Activated CD4-positive, alpha-beta T cell treated with anti-CD3 and anti-CD28 coated beads, Interleukin-2, amount 50 U/mL, for 24 hours (primary cell): Measurements from ENCODE around the gene SPRR2D.
"Not testable (repeated sequence)": the region's sequence is repeated elsewhere in the genome, so short reads cannot be mapped to it uniquely, and the experiment has no call there.

Source experiments
- DNase-seq, 2 donors: peaks; one replicate each; pipeline ENCODE4 v3.0.0-alpha.2; 2020; ENCODE audit warnings: low read depth in 1 of 2, low spot score in 1 of 2

Gene SPRR2D

DNA sequence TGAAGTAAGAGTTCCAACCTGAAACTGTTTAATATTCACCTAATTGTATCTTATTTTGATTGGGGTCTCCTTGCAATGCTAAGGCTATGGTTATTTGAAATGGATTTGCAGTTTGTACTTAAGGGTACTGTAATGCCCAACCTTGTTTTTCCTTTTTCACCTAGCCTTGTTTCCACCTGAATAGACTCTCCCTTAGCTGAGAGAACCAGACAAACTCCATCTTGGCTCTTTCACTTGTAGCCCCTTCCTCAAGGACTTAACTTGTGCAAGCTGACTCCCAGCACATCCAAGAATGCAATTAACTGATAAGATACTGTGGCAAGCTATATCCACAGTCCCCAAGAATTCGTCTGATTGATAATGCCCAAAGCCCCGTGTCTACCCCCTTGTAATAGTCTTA, 19.1 kb downstream of the SPRR2D start:
- not testable (repeated sequence) for DNase-seq

DNA sequence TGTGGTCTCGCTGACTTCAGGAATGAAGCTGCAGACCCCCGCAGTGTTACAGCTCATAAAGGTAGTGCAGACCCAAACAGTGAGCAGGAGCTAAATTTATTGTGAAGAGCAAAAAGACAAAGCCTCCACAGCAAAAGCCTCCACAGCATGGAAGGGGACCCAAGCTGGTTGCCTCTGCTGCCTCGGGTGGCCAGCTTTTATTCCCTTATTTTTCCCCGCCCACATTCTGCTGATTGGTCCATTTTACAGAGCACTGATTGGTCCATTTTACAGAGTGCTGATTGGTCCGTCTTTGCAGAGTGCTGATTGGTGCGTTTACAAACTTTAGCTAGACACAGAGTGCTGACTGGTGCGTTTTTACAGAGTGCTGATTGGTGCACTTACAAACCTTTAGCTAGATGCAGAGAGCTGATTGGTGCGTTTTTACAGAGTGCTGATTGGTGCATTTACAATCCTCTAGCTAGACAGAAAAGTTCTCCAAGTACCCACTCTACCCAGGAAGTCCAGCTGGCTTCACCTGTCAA, 29.6 kb downstream of the SPRR2D start:
- not testable (repeated sequence) for DNase-seq

- DNase-seq: no peak
Measured at GRCh38 chr1:153001382-153001781, 39.5 kb downstream of the SPRR2D start, which contains the start of gene SPRR3. TSS of gene SPRR3 (plus strand) at chr1:153001749. CDS start at chr1:153003021, 1,272 bp downstream.

- DNase-seq: no peak
Measured at GRCh38 chr1:153000294-153000693, 40.6 kb downstream of the SPRR2D start.

DNA sequence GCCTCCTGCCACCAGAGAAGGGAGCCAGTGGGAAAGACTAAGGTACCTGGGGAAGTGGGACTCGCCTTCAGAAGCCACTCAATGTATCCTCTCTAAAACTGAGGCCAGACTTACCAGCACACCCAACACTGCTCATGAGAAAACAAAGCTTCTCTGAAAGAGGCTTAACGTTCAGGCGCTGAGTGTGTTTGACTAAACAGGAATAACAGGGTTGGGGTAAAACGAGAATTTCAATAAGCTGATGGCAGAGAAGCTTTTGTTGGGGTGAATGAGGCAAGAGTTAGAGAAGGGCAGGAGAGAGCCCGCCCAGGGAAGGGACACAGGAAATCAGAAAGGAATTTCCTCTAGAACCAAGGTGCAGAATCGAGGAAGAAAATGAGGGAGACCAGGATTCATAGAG, 41.1 kb downstream of the SPRR2D start:
- no peak for DNase-seq

DNA sequence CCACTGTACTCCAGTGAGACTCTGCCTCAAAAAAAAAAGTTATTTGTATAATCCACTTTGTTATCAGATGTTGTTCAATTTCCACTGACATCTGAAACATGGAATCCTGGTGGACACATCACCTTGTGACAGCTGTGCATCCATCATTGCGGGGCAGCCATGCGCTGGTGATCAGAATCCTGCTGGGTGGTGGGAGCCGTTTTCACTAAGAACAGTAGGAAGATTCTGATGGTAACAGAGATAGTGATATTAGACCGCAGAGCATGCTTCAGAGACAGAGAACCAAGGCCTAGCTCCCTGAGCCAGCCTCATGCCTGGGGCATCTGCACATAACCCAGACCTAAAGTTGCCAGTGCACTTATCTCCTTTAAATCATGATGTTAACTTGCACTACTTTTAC, 42.4 kb downstream of the SPRR2D start:
- no peak for DNase-seq

- DNase-seq: no peak
Measured at GRCh38 chr1:152997901-152998300, 43.0 kb downstream of the SPRR2D start.

GRCh38 chr1:152996633-152997400, 44.1 kb downstream of the SPRR2D start:
- no peak for DNase-seq

GRCh38 chr1:152995842-152996241, 45.1 kb downstream of the SPRR2D start:
- no peak for DNase-seq

DNA sequence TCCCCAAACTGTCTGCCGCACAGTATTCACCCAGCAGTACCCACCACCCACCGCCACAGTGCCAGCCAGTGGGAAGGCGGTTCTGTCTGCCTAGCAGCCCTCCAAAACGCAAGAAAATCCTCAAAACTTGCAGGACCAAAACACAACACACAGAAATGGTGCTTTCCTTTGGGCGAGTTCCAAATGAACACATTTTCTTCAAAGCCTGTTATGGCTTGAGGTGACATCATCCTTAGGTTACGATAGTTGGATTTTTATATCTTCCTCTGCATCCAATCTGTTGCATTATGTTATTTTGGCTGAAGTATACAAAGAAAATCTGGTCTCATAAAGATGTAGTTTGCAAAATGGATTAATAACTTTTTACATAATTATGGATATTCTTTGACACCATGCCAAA, 47.7 kb downstream of the SPRR2D start:
- DNase-seq: no peak
